NCI-H82 (cell line): Measurements from ENCODE around the gene TMX4.

Experiments
- DNase-seq: peaks from one replicate; lab custom pipeline; 2025; lab: John Stamatoyannopoulos, UW

TMX4 gene

GRCh38 chr20:8019998-8020247 is 362 bp upstream of the TMX4 start:
- no peak for DNase-seq

- peak; percentile 84 for DNase-seq
Measured at GRCh38 chr20:8018958-8019245, 659 bp downstream of the TMX4 start.

GRCh38 chr20:8012724-8013123 is 6.8 kb downstream of the TMX4 start:
- peak; percentile 48 for DNase-seq

- no peak for DNase-seq
Measured at GRCh38 chr20:8008733-8009132, 10.8 kb downstream of the TMX4 start.

GRCh38 chr20:8007490-8007889 is 12.1 kb downstream of the TMX4 start:
- no peak for DNase-seq

- peak; percentile 62 for DNase-seq
Measured at GRCh38 chr20:8005575-8006366, 13.8 kb downstream of the TMX4 start.

- peak; percentile 97 for DNase-seq
Measured at GRCh38 chr20:8005033-8005432, 14.5 kb downstream of the TMX4 start.

GRCh38 chr20:8002056-8002455 is 17.5 kb downstream of the TMX4 start:
- DNase-seq, result no peak

GRCh38 chr20:8000796-8001195 is 18.8 kb downstream of the TMX4 start:
- DNase-seq, result no peak

GRCh38 chr20:7996898-7997297 is 22.7 kb downstream of the TMX4 start:
- no peak for DNase-seq

- DNase-seq, result no peak
Measured at GRCh38 chr20:7994809-7995208, 24.8 kb downstream of the TMX4 start.

- DNase-seq, result no peak
Measured at GRCh38 chr20:7993703-7994102, 25.9 kb downstream of the TMX4 start.

- DNase-seq, result no peak
Measured at GRCh38 chr20:7993238-7993637, 26.3 kb downstream of the TMX4 start.

- DNase-seq, result peak; percentile 13
Measured at GRCh38 chr20:7990385-7990784, 29.2 kb downstream of the TMX4 start.

- DNase-seq, result no peak
Measured at GRCh38 chr20:7989379-7989778, 30.2 kb downstream of the TMX4 start.

GRCh38 chr20:7985916-7986315 is 33.6 kb downstream of the TMX4 start:
- peak; percentile 95 for DNase-seq

GRCh38 chr20:7984192-7984591 is 35.4 kb downstream of the TMX4 start:
- peak; percentile 22 for DNase-seq

GRCh38 chr20:7981374-7981773 is 38.2 kb downstream of the TMX4 start:
- DNase-seq, result no peak

- peak; percentile 73 for DNase-seq
Measured at GRCh38 chr20:7980332-7981046, 39.1 kb downstream of the TMX4 start.

- no peak for DNase-seq
Measured at GRCh38 chr20:7977709-7978108, 41.9 kb downstream of the TMX4 start.

GRCh38 chr20:7975851-7976414 is 43.6 kb downstream of the TMX4 start:
- peak; percentile 22 for DNase-seq

GRCh38 chr20:7974785-7975435 is 44.7 kb downstream of the TMX4 start:
- DNase-seq, result no peak
